K562 (cell line): ENCODE measurements around the gene MMP17. TPM values are rescaled to one million over a fixed set of nuclear protein-coding genes. Genes with fewer than 3 reads are reported as not detected.
A peak's percentile ranks its signal among the peaks of the same experiment; 100 is the strongest.

Experiments
- CHD2 ChIP-seq: IDR thresholded peaks from 2 replicates; pipeline ENCODE4 v1.6.1; 2011; ENCODE audit warnings: low read depth, low read length
- COPS2 ChIP-seq: fragments of 450-650 bp; conservative IDR thresholded peaks from 2 replicates; pipeline ENCODE4 v1.6.1; 2016; ENCODE audit warnings: mild to moderate bottlenecking, moderate library complexity
- CREB1 ChIP-seq, 2 experiments: sonication (generic) in 1 of 2; formaldehyde crosslinking in 1 of 2; IDR thresholded peaks; 2 replicates each; pipeline versions ENCODE4 v1.6.1 to v1.8.0; 2012 to 2022; ENCODE audit warnings: inconsistent platforms in 1 of 2, mild to moderate bottlenecking in 1 of 2, missing genetic modification reagents in 1 of 2, moderate library complexity in 1 of 2
- DPF2 ChIP-seq: fragments of 450-650 bp; IDR thresholded peaks from 2 replicates; pipeline ENCODE4 v1.6.1; 2016
- HDAC1 ChIP-seq, 2 experiments: fragments of 450-650 bp; IDR thresholded peaks; 2 replicates each; pipeline ENCODE4 v1.6.1; 2016 to 2017; ENCODE audit warnings: inconsistent platforms in 1 of 2, mild to moderate bottlenecking in 1 of 2, moderate library complexity in 1 of 2
- HNRNPH1 ChIP-seq: fragments of 200-400 bp; formaldehyde crosslinking; optimal IDR thresholded peaks from 2 replicates; pipeline ENCODE3; 2017; ENCODE audit warnings: low read depth, mild to moderate bottlenecking, low read length, moderate library complexity
- KLF16 ChIP-seq: IDR thresholded peaks from 2 replicates; pipeline ENCODE4 v1.6.1; 2016; ENCODE audit warnings: antibody characterized with exemption
- L3MBTL2 ChIP-seq: fragments of 450-650 bp; IDR thresholded peaks from 2 replicates; pipeline ENCODE4 v1.6.1; 2016; ENCODE audit warnings: mild to moderate bottlenecking, moderate library complexity
- MYC ChIP-seq, 2 experiments: fragments of 250-450 bp in 1 of 2; sonication (Bioruptor Pico) in 1 of 2; IDR thresholded peaks; 2 replicates each; pipeline versions ENCODE4 v1.5.1 to v1.6.1; 2012 to 2021; ENCODE audit warnings: low read depth in 2 of 2, borderline replicate concordance in 1 of 2, improper control_type of control experiment in 1 of 2, low read length in 1 of 2, mild to moderate bottlenecking in 1 of 2, moderate library complexity in 1 of 2
- NEUROD1 ChIP-seq: fragments of 150-350 bp; IDR thresholded peaks from 2 replicates; pipeline ENCODE4 v1.6.1; 2014; ENCODE audit warnings: borderline replicate concordance, low read length, low read depth; ENCODE audit not compliant: partially characterized antibody
- NFIC ChIP-seq: fragments of 450-650 bp; IDR thresholded peaks from 2 replicates; pipeline ENCODE4 v1.6.1; 2017; ENCODE audit warnings: mild to moderate bottlenecking, inconsistent platforms
- RUNX1 ChIP-seq: sonication (generic); IDR thresholded peaks from 2 replicates; pipeline ENCODE4 v1.6.1; 2016; ENCODE audit warnings: antibody characterized with exemption, low read depth
- SMAD4 ChIP-seq: fragments of 250-450 bp; sonication (Bioruptor Pico); conservative IDR thresholded peaks from 2 replicates; pipeline ENCODE4 v1.8.0; 2021; ENCODE audit warnings: inconsistent platforms, mild to moderate bottlenecking, moderate library complexity
- ZNF263 ChIP-seq: sonication (generic); formaldehyde crosslinking; IDR thresholded peaks from 2 replicates; pipeline ENCODE4 v1.8.0; 2022; ENCODE audit warnings: mild to moderate bottlenecking, missing genetic modification reagents, borderline replicate concordance
- polyA plus RNA-seq, 8 experiments: library from polyadenylated mRNA; depleted of rRNA in 4 of 8; stranded (reverse) in 5 of 8; unstranded in 3 of 8; fragments of >200 nt; fragmentation: Nextera tagmentation in 2 of 8; fragmentation: Illumina TruSeq in 1 of 8; extraction: Ambion mirVana in 2 of 8; extraction: Trizol in 1 of 8; gene quantifications; 2 replicates each; pipeline versions ENCODE4 v1.2.1 to v1.2.3, GENCODE V29; 2011 to 2014; ENCODE audit warnings: inconsistent platforms in 1 of 8, missing spikeins in 1 of 8
- total RNA-seq, 7 experiments: library from RNA; depleted of rRNA in 6 of 7; stranded (reverse); fragments of >200 nt in 6 of 7; fragmentation: Illumina TruSeq in 2 of 7; extraction: Trizol in 2 of 7; gene quantifications; 2 replicates each; pipeline versions ENCODE4 v1.2.1 to v1.2.3, GENCODE V29; 2011 to 2021; ENCODE audit warnings: low replicate concordance in 1 of 7
- TF ChIP-seq, protein P1 (sequence below): fragments of 200-800 bp; sonication (Bioruptor generic); IDR thresholded peaks from 2 replicates; pipeline ENCODE4 v1.6.1; 2017; ENCODE audit warnings: missing genetic modification characterization, missing compliant biosample characterization
- TF ChIP-seq, protein P2 (sequence below): sonication (generic); formaldehyde crosslinking; IDR thresholded peaks from 2 replicates; pipeline ENCODE4 v1.8.0; 2022; ENCODE audit warnings: missing genetic modification reagents, mild to moderate bottlenecking, borderline replicate concordance
- TF ChIP-seq, protein P3 (sequence below): fragments of 250-450 bp; sonication (Bioruptor Pico); IDR thresholded peaks from 2 replicates; pipeline ENCODE4 v1.4.0; 2020
- TF ChIP-seq, protein P4 (sequence below): fragments of 450-650 bp; formaldehyde crosslinking; IDR thresholded peaks from 2 replicates; pipeline ENCODE4 v1.4.0; 2020; ENCODE audit warnings: mild to moderate bottlenecking, moderate library complexity

Gene MMP17
- total and polyA plus RNA-seq, 9 of the 15 experiments (the other 6 are each of a cell fraction or from before 2014, with no cell fraction given), result 1.1 to 21.2 (median 17.1) TPM; not detected in 2

DNA sequence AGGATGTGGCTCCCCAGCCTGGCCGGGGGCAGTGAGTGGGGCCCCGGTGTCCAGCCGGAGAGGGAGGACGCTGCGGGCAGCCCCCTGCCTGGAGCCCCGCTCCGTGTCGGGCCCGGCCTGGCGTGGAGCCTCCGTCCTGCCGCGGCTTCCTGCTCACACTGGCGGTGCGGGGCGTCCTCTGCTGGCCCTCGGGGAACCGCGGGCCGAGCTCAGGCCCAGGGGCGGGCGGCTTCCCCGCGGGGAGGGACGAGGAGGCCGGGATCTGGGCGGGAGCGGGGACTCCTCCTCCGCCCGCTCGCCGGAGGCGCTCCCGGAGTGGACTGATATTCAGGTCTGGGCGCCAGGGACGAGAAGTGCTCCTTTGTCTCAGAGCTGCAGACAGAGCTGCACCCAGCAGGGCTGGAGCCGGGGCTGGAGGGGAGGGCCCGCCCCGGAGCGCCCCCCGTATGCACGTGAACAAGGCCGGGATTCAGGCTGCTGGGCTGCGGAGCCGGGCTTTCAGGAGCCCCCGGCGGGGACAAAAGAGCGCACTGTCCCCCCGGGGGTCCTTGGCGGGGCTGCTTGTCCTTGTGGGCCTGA is 2.2 kb downstream of the MMP17 start (continued):
- TF ChIP-seq, protein P1, sequence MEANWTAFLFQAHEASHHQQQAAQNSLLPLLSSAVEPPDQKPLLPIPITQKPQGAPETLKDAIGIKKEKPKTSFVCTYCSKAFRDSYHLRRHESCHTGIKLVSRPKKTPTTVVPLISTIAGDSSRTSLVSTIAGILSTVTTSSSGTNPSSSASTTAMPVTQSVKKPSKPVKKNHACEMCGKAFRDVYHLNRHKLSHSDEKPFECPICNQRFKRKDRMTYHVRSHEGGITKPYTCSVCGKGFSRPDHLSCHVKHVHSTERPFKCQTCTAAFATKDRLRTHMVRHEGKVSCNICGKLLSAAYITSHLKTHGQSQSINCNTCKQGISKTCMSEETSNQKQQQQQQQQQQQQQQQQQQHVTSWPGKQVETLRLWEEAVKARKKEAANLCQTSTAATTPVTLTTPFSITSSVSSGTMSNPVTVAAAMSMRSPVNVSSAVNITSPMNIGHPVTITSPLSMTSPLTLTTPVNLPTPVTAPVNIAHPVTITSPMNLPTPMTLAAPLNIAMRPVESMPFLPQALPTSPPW, result peak; percentile 81
- no peak for TF ChIP-seq HDAC1 (IDR thresholded peaks at IDR 0.05)
- TF ChIP-seq, protein P2, sequence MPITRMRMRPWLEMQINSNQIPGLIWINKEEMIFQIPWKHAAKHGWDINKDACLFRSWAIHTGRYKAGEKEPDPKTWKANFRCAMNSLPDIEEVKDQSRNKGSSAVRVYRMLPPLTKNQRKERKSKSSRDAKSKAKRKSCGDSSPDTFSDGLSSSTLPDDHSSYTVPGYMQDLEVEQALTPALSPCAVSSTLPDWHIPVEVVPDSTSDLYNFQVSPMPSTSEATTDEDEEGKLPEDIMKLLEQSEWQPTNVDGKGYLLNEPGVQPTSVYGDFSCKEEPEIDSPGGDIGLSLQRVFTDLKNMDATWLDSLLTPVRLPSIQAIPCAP (CRISPR knock-in tag), result no peak
- TF ChIP-seq, protein P3, sequence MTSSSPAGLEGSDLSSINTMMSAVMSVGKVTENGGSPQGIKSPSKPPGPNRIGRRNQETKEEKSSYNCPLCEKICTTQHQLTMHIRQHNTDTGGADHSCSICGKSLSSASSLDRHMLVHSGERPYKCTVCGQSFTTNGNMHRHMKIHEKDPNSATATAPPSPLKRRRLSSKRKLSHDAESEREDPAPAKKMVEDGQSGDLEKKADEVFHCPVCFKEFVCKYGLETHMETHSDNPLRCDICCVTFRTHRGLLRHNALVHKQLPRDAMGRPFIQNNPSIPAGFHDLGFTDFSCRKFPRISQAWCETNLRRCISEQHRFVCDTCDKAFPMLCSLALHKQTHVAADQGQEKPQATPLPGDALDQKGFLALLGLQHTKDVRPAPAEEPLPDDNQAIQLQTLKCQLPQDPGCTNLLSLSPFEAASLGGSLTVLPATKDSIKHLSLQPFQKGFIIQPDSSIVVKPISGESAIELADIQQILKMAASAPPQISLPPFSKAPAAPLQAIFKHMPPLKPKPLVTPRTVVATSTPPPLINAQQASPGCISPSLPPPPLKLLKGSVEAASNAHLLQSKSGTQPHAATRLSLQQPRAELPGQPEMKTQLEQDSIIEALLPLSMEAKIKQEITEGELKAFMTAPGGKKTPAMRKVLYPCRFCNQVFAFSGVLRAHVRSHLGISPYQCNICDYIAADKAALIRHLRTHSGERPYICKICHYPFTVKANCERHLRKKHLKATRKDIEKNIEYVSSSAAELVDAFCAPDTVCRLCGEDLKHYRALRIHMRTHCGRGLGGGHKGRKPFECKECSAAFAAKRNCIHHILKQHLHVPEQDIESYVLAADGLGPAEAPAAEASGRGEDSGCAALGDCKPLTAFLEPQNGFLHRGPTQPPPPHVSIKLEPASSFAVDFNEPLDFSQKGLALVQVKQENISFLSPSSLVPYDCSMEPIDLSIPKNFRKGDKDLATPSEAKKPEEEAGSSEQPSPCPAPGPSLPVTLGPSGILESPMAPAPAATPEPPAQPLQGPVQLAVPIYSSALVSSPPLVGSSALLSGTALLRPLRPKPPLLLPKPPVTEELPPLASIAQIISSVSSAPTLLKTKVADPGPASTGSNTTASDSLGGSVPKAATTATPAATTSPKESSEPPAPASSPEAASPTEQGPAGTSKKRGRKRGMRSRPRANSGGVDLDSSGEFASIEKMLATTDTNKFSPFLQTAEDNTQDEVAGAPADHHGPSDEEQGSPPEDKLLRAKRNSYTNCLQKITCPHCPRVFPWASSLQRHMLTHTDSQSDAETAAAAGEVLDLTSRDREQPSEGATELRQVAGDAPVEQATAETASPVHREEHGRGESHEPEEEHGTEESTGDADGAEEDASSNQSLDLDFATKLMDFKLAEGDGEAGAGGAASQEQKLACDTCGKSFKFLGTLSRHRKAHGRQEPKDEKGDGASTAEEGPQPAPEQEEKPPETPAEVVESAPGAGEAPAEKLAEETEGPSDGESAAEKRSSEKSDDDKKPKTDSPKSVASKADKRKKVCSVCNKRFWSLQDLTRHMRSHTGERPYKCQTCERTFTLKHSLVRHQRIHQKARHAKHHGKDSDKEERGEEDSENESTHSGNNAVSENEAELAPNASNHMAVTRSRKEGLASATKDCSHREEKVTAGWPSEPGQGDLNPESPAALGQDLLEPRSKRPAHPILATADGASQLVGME (CRISPR knock-in tag), result no peak
- TF ChIP-seq MYC (IDR thresholded peaks at IDR 0.05; ENCODE audit: low read depth, low read length), result peak; percentile 39; the same call in 1 of the 2 replicates
- no peak for TF ChIP-seq MYC (CRISPR knock-in tag; IDR thresholded peaks at IDR 0.05; ENCODE audit: borderline replicate concordance, low read depth)
- TF ChIP-seq L3MBTL2, result peak; percentile 44
- no peak for TF ChIP-seq HNRNPH1
- no peak for TF ChIP-seq COPS2
- TF ChIP-seq NFIC, result peak; percentile 27; the same call in 1 of the 2 replicates
- TF ChIP-seq NEUROD1, result peak; percentile 12
- TF ChIP-seq RUNX1, result no peak
- TF ChIP-seq DPF2, result no peak
- TF ChIP-seq CHD2, result no peak
- peak; percentile 90; the same call in 1 of the 2 replicates for TF ChIP-seq ZNF263 (CRISPR knock-in tag)
- 0 out of 2 replicates have a peak, but pooled peaks have one; percentile 45 for TF ChIP-seq SMAD4 (CRISPR knock-in tag)
- TF ChIP-seq KLF16, result no peak
- TF ChIP-seq, protein P4, sequence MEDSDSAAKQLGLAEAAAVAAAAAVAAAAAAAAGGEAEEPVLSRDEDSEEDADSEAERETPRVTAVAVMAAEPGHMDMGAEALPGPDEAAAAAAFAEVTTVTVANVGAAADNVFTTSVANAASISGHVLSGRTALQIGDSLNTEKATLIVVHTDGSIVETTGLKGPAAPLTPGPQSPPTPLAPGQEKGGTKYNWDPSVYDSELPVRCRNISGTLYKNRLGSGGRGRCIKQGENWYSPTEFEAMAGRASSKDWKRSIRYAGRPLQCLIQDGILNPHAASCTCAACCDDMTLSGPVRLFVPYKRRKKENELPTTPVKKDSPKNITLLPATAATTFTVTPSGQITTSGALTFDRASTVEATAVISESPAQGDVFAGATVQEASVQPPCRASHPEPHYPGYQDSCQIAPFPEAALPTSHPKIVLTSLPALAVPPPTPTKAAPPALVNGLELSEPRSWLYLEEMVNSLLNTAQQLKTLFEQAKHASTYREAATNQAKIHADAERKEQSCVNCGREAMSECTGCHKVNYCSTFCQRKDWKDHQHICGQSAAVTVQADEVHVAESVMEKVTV (CRISPR knock-in tag), result peak; percentile 67; the same call in 1 of the 2 replicates
- TF ChIP-seq CREB1 (IDR thresholded peaks at IDR 0.05), result no peak
- no peak for TF ChIP-seq CREB1 (CRISPR knock-in tag; IDR thresholded peaks at IDR 0.05)
